SK-N-SH (cell line): ENCODE results near the gene PRKCA.

Experiments used
- CTCF ChIP-seq: fragments of 200-600 bp; sonication (generic); IDR thresholded peaks from 2 replicates; pipeline ENCODE4 v1.6.1; 2017; ENCODE audit warnings: antibody characterized with exemption, mild to moderate bottlenecking, moderate library complexity
- ELF1 ChIP-seq: IDR thresholded peaks from 2 replicates; pipeline ENCODE4 v1.4.0; 2012
- GATA2 ChIP-seq: sonication (generic); formaldehyde crosslinking; IDR thresholded peaks from 2 replicates; pipeline ENCODE4 v1.5.0; 2020; ENCODE audit warnings: mild to moderate bottlenecking, missing genetic modification reagents
- MAX ChIP-seq: IDR thresholded peaks from 2 replicates; pipeline ENCODE4 v1.4.0; 2012; ENCODE audit warnings: low read depth
- POLR2AphosphoS5 ChIP-seq: IDR thresholded peaks from 2 replicates; pipeline ENCODE4 v1.6.1; 2012; ENCODE audit warnings: low read depth, low read length
- TEAD4 ChIP-seq: IDR thresholded peaks from 2 replicates; pipeline ENCODE4 v1.4.0; 2012; ENCODE audit warnings: mild to moderate bottlenecking, borderline replicate concordance; ENCODE audit not compliant: insufficient read depth

- TF ChIP-seq MAX (no peak), CTCF (no peak), TEAD4 (no peak), GATA2 (no peak), ELF1 (no peak), POLR2AphosphoS5 (no peak)
These were observed 6.1 kb upstream of the PRKCA start for GRCh38 chr17:66296289-66296725.
